ENCODE measurements around the gene EFCAB6. TPM values are rescaled to one million over a fixed set of nuclear protein-coding genes. Genes with fewer than 3 reads are reported as not detected.

The EFCAB6 gene
- total and polyA plus RNA-seq, 10 of the 15 experiments (the other 5 are each of a cell fraction or from before 2014, with no cell fraction given) = 0.05 to 0.42 (median 0.19) TPM

- TF ChIP-seq MTA2 (IDR thresholded peaks at IDR 0.05; ENCODE audit: low read depth) (peak; percentile 45; the same call in 1 of the 2 replicates), CBFB (IDR thresholded peaks at IDR 0.05; ENCODE audit: low read depth) (no peak; the same call in 1 of the 2 replicates), ZNF592 (IDR thresholded peaks at IDR 0.05) (no peak), RELA (IDR thresholded peaks at IDR 0.05; ENCODE audit: borderline replicate concordance, partially characterized antibody) (peak; percentile 44), CBX3 (IDR thresholded peaks at IDR 0.05; ENCODE audit: borderline replicate concordance, low read depth) (no peak), POU2F2 (IDR thresholded peaks at IDR 0.05; ENCODE audit: borderline replicate concordance, low read depth, low read length) (0 out of 3 replicates have a peak, but pooled peaks have one; percentile 17), SIN3A (IDR thresholded peaks at IDR 0.05; ENCODE audit: low read depth, low read length) (peak; percentile 98), RELB (IDR thresholded peaks at IDR 0.05; ENCODE audit: low read depth) (peak; percentile 76), PKNOX1 (IDR thresholded peaks at IDR 0.05) (no peak), ZBTB4 (CRISPR knock-in tag; IDR thresholded peaks at IDR 0.05) (no peak), NR2C2 (IDR thresholded peaks at IDR 0.05; ENCODE audit: borderline replicate concordance, control insufficient read depth, insufficient read length, low read depth) (no peak), MEF2A (IDR thresholded peaks at IDR 0.05; ENCODE audit: insufficient read depth, low read depth, low read length) (no peak), NR2C1 (IDR thresholded peaks at IDR 0.05) (peak; percentile 92), NFYB (IDR thresholded peaks at IDR 0.05; ENCODE audit: insufficient read depth, low read depth, low read length) (peak; percentile 84), ZBED1 (IDR thresholded peaks at IDR 0.05; ENCODE audit: borderline replicate concordance) (no peak), MYC (IDR thresholded peaks at IDR 0.05; ENCODE audit: insufficient read depth, insufficient read length, insufficient replicate concordance, low read length, severe bottlenecking) (no peak), SMARCA5 (IDR thresholded peaks at IDR 0.05) (0 out of 2 replicates have a peak, but pooled peaks have one; percentile 41), POLR2A (IDR thresholded peaks at IDR 0.05; ENCODE audit: low read depth, low read length) (peak; percentile 89), KDM1A (IDR thresholded peaks at IDR 0.05; ENCODE audit: borderline replicate concordance) (no peak)
These were observed at the start of gene EFCAB6 (continued) for GRCh38 chr22:43812149-43812842.

All from GM12878 (cell line).